Lower leg skin (tissue), 3 donors: ENCODE measurements around the gene PLA2G2D.

Experiments
- CTCF ChIP-seq, 3 donors: fragments of 450-650 bp; IDR thresholded peaks; one replicate each; pipeline ENCODE4 v1.5.1; 2016; ENCODE audit warnings: antibody characterized with exemption in 3 of 3, mild to moderate bottlenecking in 3 of 3, moderate library complexity in 2 of 3
- POLR2A ChIP-seq, 2 donors: fragments of 450-650 bp; IDR thresholded peaks; one replicate each; pipeline ENCODE4 v1.6.1; 2016 to 2017; ENCODE audit warnings: antibody characterized with exemption in 2 of 2, mild to moderate bottlenecking in 1 of 2, moderate library complexity in 1 of 2

GRCh38 chr1:20108366-20109123 lies 10.8 kb downstream of the PLA2G2D start:
- TF ChIP-seq CTCF (IDR thresholded peaks at IDR 0.05), result no peak
- TF ChIP-seq POLR2A (IDR thresholded peaks at IDR 0.05), result no peak
